ENCODE data around the gene TRMT112.

TRMT112 gene

DNA sequence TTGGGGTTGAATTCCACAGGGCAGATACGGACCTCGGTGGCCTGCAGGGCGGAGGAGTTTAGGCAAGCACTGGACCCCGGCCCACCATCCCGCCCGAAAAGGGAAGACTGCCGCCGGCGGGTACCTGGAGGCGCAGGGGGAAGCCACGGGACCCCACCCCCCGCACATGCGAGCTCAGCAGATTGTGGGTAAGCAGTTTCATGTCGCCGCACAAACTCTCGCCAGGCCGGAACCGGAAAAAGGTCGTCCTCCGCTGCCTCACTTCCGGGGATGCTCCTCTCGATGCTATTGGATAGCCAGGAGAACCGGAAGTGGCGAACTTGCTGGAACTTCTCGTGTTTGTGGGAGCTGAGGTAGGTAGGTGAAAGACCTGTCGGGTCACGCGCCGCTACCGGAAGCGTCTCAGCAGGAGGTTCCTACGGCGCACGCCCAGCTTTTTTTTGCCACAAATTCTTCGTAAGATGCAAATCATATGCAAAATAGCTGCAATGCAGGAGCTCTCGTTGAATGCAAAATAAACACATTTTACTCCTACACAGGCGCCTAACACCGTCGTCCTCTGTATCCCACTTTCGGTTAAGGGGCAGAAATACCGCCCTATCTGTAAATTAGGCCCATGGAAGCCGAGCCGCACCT lies at the start of gene TRMT112:
TRMT112 (minus strand) TSS at position 235 of the 636 bp plus-strand sequence; CDS start at position 202, 33 bp downstream.
- peak; percentile 96 to 100 (median 96) for DNase-seq

GRCh38 chr11:64366751-64367150 lies 49.4 kb upstream of the TRMT112 start:
- no peak for DNase-seq

- no peak for DNase-seq
Observed at GRCh38 chr11:64364911-64365310, 47.6 kb upstream of the TRMT112 start.

GRCh38 chr11:64364435-64364834 lies 47.1 kb upstream of the TRMT112 start:
- no peak for DNase-seq

DNA sequence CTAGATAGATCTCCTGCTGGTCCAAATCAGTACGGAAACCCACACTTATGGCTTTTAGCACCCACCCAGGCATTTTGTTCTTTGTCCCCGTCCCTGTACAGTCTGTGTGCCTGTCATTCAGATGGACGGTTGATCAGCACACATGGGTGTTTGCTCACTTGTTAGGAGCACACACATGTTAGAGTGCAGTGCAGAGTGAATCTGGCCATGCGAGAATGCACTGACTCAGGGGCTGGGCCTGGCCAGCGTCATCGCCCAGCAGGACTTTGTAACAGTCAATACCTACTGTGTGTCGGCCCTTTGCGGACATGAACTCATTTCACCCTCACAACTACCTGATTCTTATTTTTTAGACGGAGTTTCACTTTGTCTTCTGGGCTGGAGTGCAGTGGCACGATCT lies 45.0 kb upstream of the TRMT112 start:
- DNase-seq: no peak

DNA sequence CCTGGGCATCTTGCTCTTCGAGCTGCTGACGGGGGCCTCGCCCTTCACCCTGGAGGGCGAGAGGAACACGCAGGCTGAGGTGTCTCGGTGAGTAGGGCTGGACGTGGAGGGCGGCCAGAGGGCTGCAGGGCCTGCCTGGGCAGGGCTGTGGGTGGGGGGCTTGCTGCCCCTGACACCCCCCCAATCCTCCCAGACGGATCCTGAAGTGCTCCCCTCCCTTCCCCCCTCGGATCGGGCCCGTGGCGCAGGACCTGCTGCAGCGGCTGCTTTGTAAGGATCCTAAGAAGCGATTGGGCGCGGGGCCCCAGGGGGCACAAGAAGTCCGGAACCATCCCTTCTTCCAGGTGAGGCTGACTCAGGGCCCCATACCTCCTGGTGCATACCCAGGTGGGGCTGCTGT lies 44.3 kb upstream of the TRMT112 start:
- DNase-seq: peak in 1 of 3 experiments; percentile 6

DNA sequence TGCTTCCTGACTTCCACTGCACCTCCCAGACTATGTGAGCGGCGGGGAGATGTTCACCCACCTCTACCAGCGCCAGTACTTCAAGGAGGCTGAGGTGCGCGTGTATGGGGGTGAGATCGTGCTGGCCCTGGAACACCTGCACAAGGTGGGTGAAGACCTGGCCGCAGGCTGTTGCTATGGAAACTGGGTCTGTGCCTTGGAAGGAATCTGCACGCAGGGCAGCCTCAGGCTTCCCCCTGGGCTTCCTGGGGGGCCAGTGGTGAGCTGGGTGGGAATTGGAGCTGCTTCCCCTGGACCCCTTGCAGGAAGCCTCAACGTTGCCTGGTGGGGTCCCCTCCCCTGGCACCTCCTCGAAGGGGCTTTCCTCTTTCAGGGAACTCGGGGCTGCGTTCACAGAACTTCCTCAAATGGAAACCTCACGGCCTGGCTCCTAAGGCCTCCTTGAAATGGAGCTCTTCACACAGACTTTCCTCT lies 43.1 kb upstream of the TRMT112 start:
- peak in 1 of 3 experiments; percentile 40 for DNase-seq

- DNase-seq: peak; percentile 15 to 60 (median 49)
Observed at GRCh38 chr11:64359712-64360445, 42.5 kb upstream of the TRMT112 start.

- peak; percentile 34 to 73 (median 60) for DNase-seq
Observed at GRCh38 chr11:64358907-64359711, 41.8 kb upstream of the TRMT112 start, which contains the start of gene RPS6KA4. TSS of gene RPS6KA4 (plus strand) at chr11:64359162. CDS start at chr11:64359236, 74 bp downstream.

GRCh38 chr11:64358536-64358906 lies 41.2 kb upstream of the TRMT112 start:
- no peak for DNase-seq

GRCh38 chr11:64357904-64358535 lies 40.7 kb upstream of the TRMT112 start:
- no peak for DNase-seq

DNA sequence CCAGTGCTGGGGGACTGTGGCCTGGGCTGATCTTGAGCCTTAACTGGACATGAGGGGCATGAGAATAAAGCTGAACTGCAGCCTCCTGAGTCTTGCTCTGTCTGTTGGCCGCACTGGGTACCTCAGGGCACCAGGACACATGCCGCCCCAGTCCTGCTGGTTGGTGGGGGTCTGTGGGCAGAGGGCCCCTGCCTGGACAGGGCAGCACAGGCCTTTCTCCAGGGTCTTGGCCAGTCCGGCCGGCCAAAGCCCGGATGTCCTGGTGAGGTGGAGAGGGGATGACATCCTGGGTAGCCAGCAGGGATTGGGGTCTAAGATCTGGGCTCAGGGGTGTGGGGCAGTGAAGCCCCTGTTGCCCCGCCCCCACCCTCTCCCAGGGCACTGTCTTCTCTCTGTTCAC lies 40.1 kb upstream of the TRMT112 start:
- DNase-seq: no peak

- DNase-seq: peak in 1 of 3 experiments; percentile 22
Observed at GRCh38 chr11:64356498-64357411, 39.4 kb upstream of the TRMT112 start.

DNA sequence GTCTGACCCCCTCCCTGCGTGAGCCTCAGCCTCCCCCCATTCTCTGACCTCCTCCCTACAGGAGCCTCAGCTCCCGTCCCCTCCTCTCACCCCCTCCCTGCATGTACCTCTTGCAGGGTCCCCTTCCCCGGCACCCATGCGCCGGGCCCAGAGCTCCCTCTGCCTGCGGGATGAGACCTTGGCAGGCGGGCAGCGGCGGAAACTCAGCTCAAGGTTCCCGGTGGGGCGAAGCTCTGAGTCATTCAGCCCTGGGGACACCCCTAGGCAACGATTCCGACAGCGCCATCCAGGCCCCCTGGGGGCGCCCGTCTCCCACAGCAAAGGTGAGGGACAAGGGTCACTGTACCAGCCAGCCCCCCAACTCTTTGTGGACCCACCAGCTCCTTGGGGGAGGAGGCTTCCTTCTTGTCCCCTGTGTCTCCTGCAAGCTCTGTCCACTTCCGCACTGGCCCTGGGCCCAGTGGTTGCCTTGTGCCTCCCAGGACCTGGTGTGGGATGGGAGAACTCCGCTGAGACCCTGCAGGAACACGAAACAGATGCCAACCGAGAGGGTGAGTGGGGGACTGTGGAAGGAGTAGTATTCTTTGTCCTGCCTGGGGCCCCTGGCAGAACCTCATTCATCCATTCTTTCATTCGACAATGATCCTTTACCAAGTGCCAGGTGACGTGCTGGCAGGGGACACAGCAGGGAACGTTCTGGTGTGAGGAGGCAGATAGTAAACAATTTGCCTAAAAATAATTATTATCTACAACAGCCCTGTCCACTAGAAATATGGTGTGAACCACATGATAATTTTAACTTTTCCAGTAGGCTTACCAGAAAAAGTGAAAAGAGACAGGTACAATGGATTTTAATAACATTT lies 38.0 kb upstream of the TRMT112 start:
- peak in 2 of 3 experiments; percentile 84 to 88 for DNase-seq

GRCh38 chr11:64353715-64354506 lies 36.6 kb upstream of the TRMT112 start:
- DNase-seq: peak in 1 of 3 experiments; percentile 43

- peak in 2 of 3 experiments; percentile 92 to 93 for DNase-seq
Observed at GRCh38 chr11:64352995-64353714, 35.8 kb upstream of the TRMT112 start.

GRCh38 chr11:64352099-64352994 lies 35.0 kb upstream of the TRMT112 start:
- DNase-seq: peak in 2 of 3 experiments; percentile 90 to 92

DNA sequence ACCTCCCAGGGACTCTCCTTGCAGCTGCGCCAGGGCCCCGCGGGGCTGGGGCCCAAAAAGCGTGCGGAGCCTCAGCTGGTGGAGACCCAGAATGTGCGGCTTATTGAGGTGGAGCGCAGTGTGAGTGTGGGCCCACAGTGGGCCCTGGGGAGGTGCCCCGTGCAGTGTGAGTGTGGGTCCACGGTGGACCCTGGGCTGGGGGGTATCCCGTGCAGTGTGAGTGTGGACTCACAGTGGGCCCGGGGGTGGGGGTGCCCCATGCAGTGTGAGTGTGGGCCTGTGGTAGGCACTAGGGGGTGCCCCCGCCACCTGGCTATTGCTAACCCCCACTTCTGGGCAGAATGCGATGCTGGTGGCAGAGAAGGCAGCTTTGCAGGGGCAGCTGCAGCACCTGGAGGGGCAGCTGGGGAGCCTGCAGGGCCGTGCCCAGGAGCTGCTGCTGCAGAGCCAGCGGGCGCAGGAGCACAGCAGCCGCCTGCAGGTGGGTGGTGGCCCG lies 33.8 kb upstream of the TRMT112 start:
- no peak for DNase-seq

Data from NCI-H1417 (cell line).